ENCODE measurements around the gene GON4L. TPM values are rescaled to one million over a fixed set of nuclear protein-coding genes. Genes with fewer than 3 reads are reported as not detected.
"Not testable (repeated sequence)": the region's sequence is repeated elsewhere in the genome, so short reads cannot be mapped to it uniquely, and the experiment has no call there.

The GON4L gene
- total and polyA plus RNA-seq, 2 experiments from 2014 or later: 26.4 to 42.0 TPM

- Histone ChIP-seq H3K9me3 (ENCODE audit: low read depth) (no peaks in the 10 kb centered on the region), H3K4me1 (ENCODE audit: low read depth) (no peaks in the 10 kb centered on the region), H3K27ac (no peak overlapping the region), H3K36me3 (peaks cover 19% of the 10 kb centered on the region), H3K27me3 (no peaks in the 10 kb centered on the region), H3K4me3 (no peak overlapping the region)
- no peak for TF ChIP-seq CTCF (IDR thresholded peaks at IDR 0.05; ENCODE audit: low read depth, low read length)
- DNase-seq (ENCODE audit: low read depth in 1 of 2, low spot score in 1 of 2): no peak
These were observed 6.7 kb downstream of the GON4L start for GRCh38 chr1:155850345-155850744.

- peaks cover 6% of the 10 kb centered on the region for H3K36me3 ChIP-seq
- no peak for DNase-seq (ENCODE audit: low read depth in 1 of 2, low spot score in 1 of 2)
- H3K4me3 ChIP-seq: no peak overlapping the region
- H3K27me3 ChIP-seq: no peaks in the 10 kb centered on the region
- no peaks in the 10 kb centered on the region for H3K9me3 ChIP-seq (ENCODE audit: low read depth)
- H3K27ac ChIP-seq: no peak overlapping the region
- no peaks in the 10 kb centered on the region for H3K4me1 ChIP-seq (ENCODE audit: low read depth)
- no peak for TF ChIP-seq CTCF (IDR thresholded peaks at IDR 0.05; ENCODE audit: low read depth, low read length)
These were observed 9.0 kb downstream of the GON4L start for GRCh38 chr1:155847823-155848529.

GRCh38 chr1:155844860-155845421 lies 12.1 kb downstream of the GON4L start:
- Histone ChIP-seq H3K36me3 (no peaks in the 10 kb centered on the region), H3K27ac (no peak overlapping the region), H3K27me3 (no peaks in the 10 kb centered on the region), H3K9me3 (ENCODE audit: low read depth) (no peaks in the 10 kb centered on the region), H3K4me1 (ENCODE audit: low read depth) (no peaks in the 10 kb centered on the region), H3K4me3 (no peak overlapping the region)
- TF ChIP-seq CTCF (IDR thresholded peaks at IDR 0.05; ENCODE audit: low read depth, low read length): no peak
- no peak for DNase-seq (ENCODE audit: low read depth in 1 of 2, low spot score in 1 of 2)

- H3K4me1 ChIP-seq (ENCODE audit: low read depth): no peaks in the 10 kb centered on the region
- no peaks in the 10 kb centered on the region for H3K27me3 ChIP-seq
- no peak overlapping the region for H3K4me3 ChIP-seq
- H3K36me3 ChIP-seq: no peaks in the 10 kb centered on the region
- H3K9me3 ChIP-seq (ENCODE audit: low read depth): no peaks in the 10 kb centered on the region
- no peak for TF ChIP-seq CTCF (IDR thresholded peaks at IDR 0.05; ENCODE audit: low read depth, low read length)
- no peak for DNase-seq (ENCODE audit: low read depth in 1 of 2, low spot score in 1 of 2)
- no peak overlapping the region for H3K27ac ChIP-seq
These were observed 16.6 kb downstream of the GON4L start for GRCh38 chr1:155840386-155840785.

GRCh38 chr1:155835548-155835947 lies 21.5 kb downstream of the GON4L start:
- no peaks in the 10 kb centered on the region for H3K36me3 ChIP-seq
- H3K4me1 ChIP-seq (ENCODE audit: low read depth): no peaks in the 10 kb centered on the region
- no peak overlapping the region for H3K27ac ChIP-seq
- no peak for TF ChIP-seq CTCF (IDR thresholded peaks at IDR 0.05; ENCODE audit: low read depth, low read length)
- H3K27me3 ChIP-seq: no peaks in the 10 kb centered on the region
- DNase-seq (ENCODE audit: low read depth in 1 of 2, low spot score in 1 of 2): no peak
- no peaks in the 10 kb centered on the region for H3K9me3 ChIP-seq (ENCODE audit: low read depth)
- H3K4me3 ChIP-seq: no peak overlapping the region

GRCh38 chr1:155834927-155835399 lies 22.1 kb downstream of the GON4L start:
- H3K27me3 ChIP-seq; H3K4me3 ChIP-seq; H3K36me3 ChIP-seq; H3K9me3 ChIP-seq (ENCODE audit: low read depth); H3K4me1 ChIP-seq (ENCODE audit: low read depth); DNase-seq (ENCODE audit: low read depth in 1 of 2, low spot score in 1 of 2): not testable (repeated sequence)
- peak overlapping the region; percentile 73 for H3K27ac ChIP-seq
